Measurements from ENCODE around the gene KIF1B. TPM values are rescaled to one million over a fixed set of nuclear protein-coding genes. Genes with fewer than 3 reads are reported as not detected.

Gene KIF1B
- total and polyA plus RNA-seq, 4 donors, result 8.4 to 40.9 (median 8.9) TPM

GRCh38 chr1:10295481-10296085, 85.2 kb downstream of the KIF1B start:
- no peak overlapping the region for H3K4me3 ChIP-seq (ENCODE audit: low read depth in 1 of 3, low read length in 3 of 3)
- peaks cover 4 to 36% (median 26%) of the 10 kb centered on the region in 4 donors for H3K36me3 ChIP-seq (ENCODE audit: control insufficient read depth in 4 of 4, insufficient read depth in 3 of 4, low read depth in 1 of 4, low read length in 3 of 4)
- no peak overlapping the region for H3K27ac ChIP-seq (ENCODE audit: low read depth in 1 of 2, low read length in 2 of 2)
- no peak for DNase-seq (ENCODE audit: low spot score)
- TF ChIP-seq ZBTB33 (IDR thresholded peaks at IDR 0.05) (no peak), EGR1 (IDR thresholded peaks at IDR 0.05; ENCODE audit: low read depth in 2 of 2) (no peak), YY1 (IDR thresholded peaks at IDR 0.05) (no peak), RAD21 (IDR thresholded peaks at IDR 0.05) (no peak)
- peaks cover 2 to 12% (median 4%) of the 10 kb centered on the region in 4 donors for H3K4me1 ChIP-seq (ENCODE audit: control insufficient read depth in 4 of 4, insufficient read depth in 4 of 4, low read length in 3 of 4)
- no peaks in the 10 kb centered on the region for H3K9me3 ChIP-seq (ENCODE audit: control insufficient read depth in 4 of 4, low read length in 3 of 4)
- H3K9ac ChIP-seq (ENCODE audit: low read depth in 1 of 2, low read length in 2 of 2), result no peak overlapping the region
- 97% methylated on average over 6 of the region's 6 CpGs for WGBS
- H3K27me3 ChIP-seq (ENCODE audit: control insufficient read depth in 4 of 4, insufficient read depth in 4 of 4, low read length in 3 of 4), result no peaks in the 10 kb centered on the region

GRCh38 chr1:10299151-10299550, 88.8 kb downstream of the KIF1B start:
- Histone ChIP-seq H3K4me1 (ENCODE audit: control insufficient read depth in 4 of 4, insufficient read depth in 4 of 4, low read length in 3 of 4) (no peaks in the 10 kb centered on the region), H3K9me3 (ENCODE audit: control insufficient read depth in 4 of 4, low read length in 3 of 4) (no peaks in the 10 kb centered on the region), H3K9ac (ENCODE audit: low read depth in 1 of 2, low read length in 2 of 2) (no peak overlapping the region), H3K27ac (ENCODE audit: low read depth in 1 of 2, low read length in 2 of 2) (no peak overlapping the region), H3K36me3 (ENCODE audit: control insufficient read depth in 4 of 4, insufficient read depth in 3 of 4, low read depth in 1 of 4, low read length in 3 of 4) (peaks cover 10 to 40% (median 33%) of the 10 kb centered on the region in 4 donors), H3K27me3 (ENCODE audit: control insufficient read depth in 4 of 4, insufficient read depth in 4 of 4, low read length in 3 of 4) (no peaks in the 10 kb centered on the region), H3K4me3 (ENCODE audit: low read depth in 1 of 3, low read length in 3 of 3) (no peak overlapping the region)
- no peak for DNase-seq (ENCODE audit: low spot score)
- TF ChIP-seq SP1 (IDR thresholded peaks at IDR 0.05) (no peak), CTCF (IDR thresholded peaks at IDR 0.05; ENCODE audit: low read depth, low read length, missing input control) (no peak), HNF4A (conservative IDR thresholded peaks at IDR 0.05) (no peak), FOXA1 (IDR thresholded peaks at IDR 0.05) (no peak), JUND (IDR thresholded peaks at IDR 0.05) (no peak), MAX (IDR thresholded peaks at IDR 0.05) (no peak), TAF1 (conservative IDR thresholded peaks at IDR 0.05) (no peak), RXRA (IDR thresholded peaks at IDR 0.05) (no peak), YY1 (IDR thresholded peaks at IDR 0.05) (no peak), ATF3 (IDR thresholded peaks at IDR 0.05) (no peak)
- 79% methylated on average over 1 of the region's 1 CpG for WGBS

- WGBS, result 98% methylated on average over 6 of the region's 6 CpGs
- TF ChIP-seq HNF4A (conservative IDR thresholded peaks at IDR 0.05) (no peak), GABPA (IDR thresholded peaks at IDR 0.05 in 1 of 2, conservative IDR thresholded peaks at IDR 0.05 in 1 of 2) (no peak), ATF3 (IDR thresholded peaks at IDR 0.05) (no peak), RAD21 (IDR thresholded peaks at IDR 0.05) (no peak), HNF4G (IDR thresholded peaks at IDR 0.05) (no peak), YY1 (IDR thresholded peaks at IDR 0.05) (no peak), CTCF (IDR thresholded peaks at IDR 0.05; ENCODE audit: low read depth, low read length, missing input control) (no peak), ZBTB33 (IDR thresholded peaks at IDR 0.05) (no peak)
Observed at GRCh38 chr1:10302416-10302815, 92.0 kb downstream of the KIF1B start.

More at GRCh38 chr1:10302416-10302815, 92.0 kb downstream of the KIF1B start:
- Histone ChIP-seq H3K36me3 (ENCODE audit: control insufficient read depth in 4 of 4, insufficient read depth in 3 of 4, low read depth in 1 of 4, low read length in 3 of 4) (peaks cover 9 to 26% (median 19%) of the 10 kb centered on the region in 4 donors), H3K4me1 (ENCODE audit: control insufficient read depth in 4 of 4, insufficient read depth in 4 of 4, low read length in 3 of 4) (no peaks in the 10 kb centered on the region), H3K9ac (ENCODE audit: low read depth in 1 of 2, low read length in 2 of 2) (no peak overlapping the region), H3K9me3 (ENCODE audit: control insufficient read depth in 4 of 4, low read length in 3 of 4) (no peaks in the 10 kb centered on the region), H3K27me3 (ENCODE audit: control insufficient read depth in 4 of 4, insufficient read depth in 4 of 4, low read length in 3 of 4) (no peaks in the 10 kb centered on the region), H3K27ac (ENCODE audit: low read depth in 1 of 2, low read length in 2 of 2) (no peak overlapping the region), H3K4me3 (ENCODE audit: low read depth in 1 of 3, low read length in 3 of 3) (no peak overlapping the region)
- DNase-seq (ENCODE audit: low spot score), result no peak

All from liver (tissue), 9 donors.